SK-N-MC (cell line): ENCODE measurements around the gene ZNF518B.

Experiments
- DNase-seq: peaks from one replicate; pipeline ENCODE4 v3.0.0-alpha.2; 2011; ENCODE audit warnings: low read depth, low spot score
- H3K27ac ChIP-seq: fragments of 200-600 bp; sonication (generic); 2 replicates; pipeline ENCODE4 v1.5.1; 2016; ENCODE audit warnings: mixed run types
- H3K36me3 ChIP-seq: fragments of 200-600 bp; sonication (generic); 2 replicates; pipeline ENCODE4 v1.6.1; 2017; ENCODE audit warnings: antibody characterized with exemption, low read length, mixed read lengths; ENCODE audit not compliant: insufficient read depth
- H3K4me3 ChIP-seq: fragments of 200-600 bp; sonication (generic); 2 replicates; pipeline ENCODE4 v1.5.1; 2016
- H3K9ac ChIP-seq: fragments of 200-600 bp; sonication (generic); 2 replicates; pipeline ENCODE4 v1.8.0; 2017; ENCODE audit warnings: mixed run types, mixed read lengths; ENCODE audit not compliant: insufficient read length
- H3K9me3 ChIP-seq: fragments of 200-600 bp; sonication (generic); 2 replicates; pipeline ENCODE4 v1.6.1; 2017; ENCODE audit warnings: low read depth, mild to moderate bottlenecking, antibody characterized with exemption, low read length, moderate library complexity, mixed read lengths
- EZH2 ChIP-seq: fragments of 200-600 bp; sonication (generic); IDR thresholded peaks from one replicate; pipeline ENCODE4 v1.6.1; 2017; ENCODE audit warnings: antibody characterized with exemption
- FOXP2 ChIP-seq: optimal IDR thresholded peaks from 2 replicates; pipeline ENCODE3; 2011; ENCODE audit warnings: mild to moderate bottlenecking, moderate library complexity; ENCODE audit not compliant: insufficient read depth; ENCODE audit errors: extremely low read length, control extremely low read depth
- POLR2AphosphoS5 ChIP-seq: IDR thresholded peaks from 2 replicates; pipeline ENCODE4 v1.6.1; 2012; ENCODE audit warnings: mild to moderate bottlenecking, low read depth, low read length, borderline replicate concordance

The ZNF518B gene

DNA sequence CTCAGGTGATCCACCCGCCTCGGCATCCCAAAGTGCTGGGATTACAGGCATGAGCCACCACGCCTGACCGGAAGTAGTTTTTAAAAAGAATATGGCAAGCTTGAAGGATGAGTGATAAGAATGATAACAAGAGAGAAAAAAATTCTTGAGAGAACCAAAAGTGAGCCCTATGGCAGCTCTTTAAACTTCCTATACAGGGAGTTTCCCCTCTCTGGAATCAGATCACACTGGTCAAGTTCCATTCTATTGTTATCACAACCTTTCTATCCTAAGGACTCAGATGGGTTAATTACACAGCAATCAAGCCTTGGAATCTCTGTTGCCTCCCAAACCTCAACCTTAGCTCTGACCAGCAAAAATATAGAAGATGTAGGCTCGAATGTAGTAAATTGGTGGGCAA is 33.8 kb upstream of the ZNF518B start:
- Histone ChIP-seq H3K36me3 (no peaks in the 10 kb centered on the region), H3K9ac (no peak overlapping the region), H3K9me3 (no peaks in the 10 kb centered on the region), H3K4me3 (no peak overlapping the region), H3K27ac (no peak overlapping the region)
- TF ChIP-seq POLR2AphosphoS5 (no peak), FOXP2 (no peak), EZH2 (no peak)
- no peak for DNase-seq

DNA sequence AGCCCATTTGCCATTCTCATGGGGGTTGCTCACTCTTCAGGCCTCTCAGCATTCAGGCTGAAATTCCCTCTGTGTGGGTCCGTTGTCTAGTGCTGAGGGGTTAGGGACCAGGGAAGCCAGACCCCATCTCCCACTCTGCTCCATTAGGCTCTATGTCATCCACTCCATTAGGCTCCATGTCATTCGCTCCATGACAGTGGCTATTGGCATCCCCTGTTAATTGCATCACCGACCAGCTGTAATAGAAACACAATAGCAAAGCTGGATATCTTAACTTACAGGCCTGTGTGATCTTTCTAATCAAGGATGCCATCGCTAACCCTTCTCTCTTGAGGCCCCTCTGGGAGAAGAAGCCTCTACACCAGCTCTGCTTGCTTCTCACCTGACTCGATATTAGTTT is 25.7 kb upstream of the ZNF518B start:
- Histone ChIP-seq H3K36me3 (no peaks in the 10 kb centered on the region), H3K27ac (no peak overlapping the region), H3K9me3 (no peaks in the 10 kb centered on the region), H3K4me3 (no peak overlapping the region), H3K9ac (no peak overlapping the region)
- no peak for DNase-seq
- TF ChIP-seq FOXP2 = no peak
- no peak for TF ChIP-seq EZH2
- TF ChIP-seq POLR2AphosphoS5 = no peak

DNA sequence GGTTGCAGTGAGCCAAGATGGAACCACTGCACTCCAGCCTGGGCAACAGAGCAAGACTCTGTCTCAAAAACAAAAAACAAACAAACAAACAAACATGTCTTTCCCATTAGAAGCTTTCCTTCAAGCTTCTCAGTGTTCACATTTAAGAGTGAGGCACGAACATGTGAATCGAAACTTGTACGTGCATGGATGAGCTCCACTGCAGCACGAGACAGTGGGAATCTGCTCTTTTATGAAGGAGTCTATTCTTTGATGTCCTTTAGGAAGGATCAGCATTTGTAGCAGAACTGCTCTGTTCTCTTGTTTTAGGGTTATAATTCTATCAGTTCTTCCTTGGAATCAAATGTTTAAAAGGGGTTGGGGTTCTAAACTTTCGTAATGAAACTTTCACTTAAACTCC is 23.4 kb upstream of the ZNF518B start:
- Histone ChIP-seq H3K9me3 (no peaks in the 10 kb centered on the region), H3K9ac (no peak overlapping the region), H3K27ac (no peak overlapping the region), H3K36me3 (no peaks in the 10 kb centered on the region), H3K4me3 (no peak overlapping the region)
- TF ChIP-seq POLR2AphosphoS5 (no peak), FOXP2 (no peak), EZH2 (no peak)
- DNase-seq = no peak

DNA sequence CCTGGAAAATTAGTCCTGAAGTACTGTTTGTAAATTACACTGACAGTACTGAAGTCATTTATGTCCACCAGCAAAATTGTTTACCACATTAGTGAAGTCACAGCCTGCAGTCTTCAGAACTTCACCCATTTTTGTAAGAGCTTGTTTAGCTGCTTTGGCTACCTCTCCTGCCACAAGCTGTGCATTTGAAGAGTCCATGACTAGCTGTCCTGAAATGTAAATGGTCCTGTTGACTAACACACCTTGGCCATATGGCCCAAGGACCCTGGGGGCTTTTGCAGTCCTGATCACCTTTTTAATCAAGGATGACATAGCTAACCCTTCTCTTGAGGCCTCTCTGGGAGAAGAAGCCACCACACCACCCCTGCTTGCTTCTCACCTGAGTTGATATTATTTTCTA is 21.4 kb upstream of the ZNF518B start:
- DNase-seq = no peak
- H3K9ac ChIP-seq = no peak overlapping the region
- no peak overlapping the region for H3K4me3 ChIP-seq
- no peak for TF ChIP-seq EZH2
- TF ChIP-seq POLR2AphosphoS5 = no peak
- no peak for TF ChIP-seq FOXP2
- no peaks in the 10 kb centered on the region for H3K9me3 ChIP-seq
- no peak overlapping the region for H3K27ac ChIP-seq
- H3K36me3 ChIP-seq = no peaks in the 10 kb centered on the region

DNA sequence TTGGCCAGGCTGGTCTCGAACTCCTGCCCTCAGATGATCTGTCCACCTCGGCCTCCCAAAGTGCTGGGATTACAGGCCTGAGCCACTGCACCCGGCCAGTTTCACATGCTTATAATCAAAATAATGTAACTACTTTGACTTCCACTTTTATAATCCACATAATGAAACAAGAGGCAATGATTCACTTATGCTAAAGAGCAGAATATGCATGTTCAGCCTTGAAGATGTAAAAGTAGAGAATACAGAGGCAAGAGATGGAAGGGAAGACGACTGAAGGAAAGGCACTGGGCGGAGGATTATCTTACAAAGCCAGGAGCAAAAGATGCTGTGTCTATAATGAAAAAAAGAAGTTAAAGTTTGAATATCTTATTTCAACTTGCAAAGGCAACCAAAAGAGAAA is 13.3 kb upstream of the ZNF518B start:
- no peaks in the 10 kb centered on the region for H3K36me3 ChIP-seq
- no peak overlapping the region for H3K9ac ChIP-seq
- DNase-seq = no peak
- no peak overlapping the region for H3K27ac ChIP-seq
- no peaks in the 10 kb centered on the region for H3K9me3 ChIP-seq
- H3K4me3 ChIP-seq = no peak overlapping the region
- no peak for TF ChIP-seq FOXP2
- no peak for TF ChIP-seq EZH2
- TF ChIP-seq POLR2AphosphoS5 = no peak

DNA sequence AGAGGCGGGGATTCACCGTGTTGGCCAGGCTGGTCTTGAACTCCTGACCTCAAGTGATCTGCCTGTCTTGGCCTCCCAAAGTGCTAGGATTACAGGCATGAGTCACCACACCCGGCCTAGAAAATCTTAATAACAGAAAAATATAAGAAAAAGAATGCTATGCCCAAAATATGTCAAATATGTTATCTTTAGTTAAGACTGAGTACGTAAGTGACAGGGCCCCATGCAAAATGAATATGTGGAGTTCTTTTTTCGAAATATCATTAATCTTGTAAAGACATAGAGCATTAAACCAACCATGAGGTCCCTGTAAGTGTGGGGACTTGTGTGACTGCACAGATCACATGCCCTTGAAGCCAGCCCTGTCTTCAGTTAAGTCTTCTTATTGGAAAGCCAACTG is 8.9 kb upstream of the ZNF518B start:
- TF ChIP-seq POLR2AphosphoS5 (no peak), FOXP2 (no peak), EZH2 (no peak)
- no peak for DNase-seq
- no peak overlapping the region for H3K27ac ChIP-seq
- no peak overlapping the region for H3K4me3 ChIP-seq
- no peak overlapping the region for H3K9ac ChIP-seq
- no peaks in the 10 kb centered on the region for H3K36me3 ChIP-seq
- no peaks in the 10 kb centered on the region for H3K9me3 ChIP-seq

DNA sequence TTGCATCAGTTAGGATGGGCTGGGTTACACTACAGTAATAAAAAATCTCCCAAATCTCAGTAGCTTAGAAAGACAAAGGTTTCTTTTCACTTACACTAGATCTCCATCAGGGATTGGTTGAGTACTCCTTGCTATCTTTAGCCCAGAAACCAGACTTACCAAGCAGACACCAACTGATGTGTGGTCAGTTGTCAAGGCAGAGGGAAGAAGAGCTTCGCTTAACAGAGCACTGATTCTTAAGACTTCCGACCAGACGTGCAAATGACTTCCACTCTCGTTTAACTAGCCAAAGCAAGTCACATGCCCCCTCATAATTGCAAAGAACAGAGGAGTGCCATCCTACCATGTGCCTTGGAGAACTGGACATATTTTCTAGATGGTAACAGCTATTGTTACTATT is 5.7 kb upstream of the ZNF518B start:
- TF ChIP-seq POLR2AphosphoS5 (no peak), EZH2 (no peak), FOXP2 (no peak)
- no peaks in the 10 kb centered on the region for H3K9me3 ChIP-seq
- H3K36me3 ChIP-seq = no peaks in the 10 kb centered on the region
- DNase-seq = no peak
- H3K4me3 ChIP-seq = no peak overlapping the region
- H3K9ac ChIP-seq = no peak overlapping the region
- no peak overlapping the region for H3K27ac ChIP-seq

DNA sequence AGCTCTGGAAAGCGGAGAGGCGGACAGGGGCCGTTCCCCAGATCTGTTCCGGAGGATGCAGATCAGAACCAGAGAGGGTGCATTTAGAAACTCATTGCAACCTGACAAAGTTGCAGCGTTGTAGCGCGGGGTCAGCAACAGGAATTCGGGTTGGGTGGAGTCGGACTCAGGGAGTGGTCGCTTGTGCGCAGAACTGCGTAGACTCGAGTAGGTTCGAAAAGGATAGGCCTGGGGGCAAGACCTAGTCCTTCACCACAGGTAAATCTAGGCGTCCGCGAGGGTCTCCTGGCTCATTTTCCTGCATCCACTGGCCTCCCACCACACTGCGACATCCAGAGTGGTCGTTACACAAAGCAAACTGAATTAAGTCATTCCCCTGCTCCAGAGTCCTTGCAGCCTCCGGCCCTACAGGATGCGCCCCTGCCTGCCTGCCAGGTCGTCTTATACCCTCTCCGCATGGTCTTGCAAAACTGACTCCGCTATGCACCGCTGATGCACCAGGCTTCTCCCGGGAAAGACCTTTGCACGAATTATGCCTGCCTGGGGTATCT is 4.7 kb upstream of the ZNF518B start:
- H3K9me3 ChIP-seq = no peaks in the 10 kb centered on the region

DNA sequence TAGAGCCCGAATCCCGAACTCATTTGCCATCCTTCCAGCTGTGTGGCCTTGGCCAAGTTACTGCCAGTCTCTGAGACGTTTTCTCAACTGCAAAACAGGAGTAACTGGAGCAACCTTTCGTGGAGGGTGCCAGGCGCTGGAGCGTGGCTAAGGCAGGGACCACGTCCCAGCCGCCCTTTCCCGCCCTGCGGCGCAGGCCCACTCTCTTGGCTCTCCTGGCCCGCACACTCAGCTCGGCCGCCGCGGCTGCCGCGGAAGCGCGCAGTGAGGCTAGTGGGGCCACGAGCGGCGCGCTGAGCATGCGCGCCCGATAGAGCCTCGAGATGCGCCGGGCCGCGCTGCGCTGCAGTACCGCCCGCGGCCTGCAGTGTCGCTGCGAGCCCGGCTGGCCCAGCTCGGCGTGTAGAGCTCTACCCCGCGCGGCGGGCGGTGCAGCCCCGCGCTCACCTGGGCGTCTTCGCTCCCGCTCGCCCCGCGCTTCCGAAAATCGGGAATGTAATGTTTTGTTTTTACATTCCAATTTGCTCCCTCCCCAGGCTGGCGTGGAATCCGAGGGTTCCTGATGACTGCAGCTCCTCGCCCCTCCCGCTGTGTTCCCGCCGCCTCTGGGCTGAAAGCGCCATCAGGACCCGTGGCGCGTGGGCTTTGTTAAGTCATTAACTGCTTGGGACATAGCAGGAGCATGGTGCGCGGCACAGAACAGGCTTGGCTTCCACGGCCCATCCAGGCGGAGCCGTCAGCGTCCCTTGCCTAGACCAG is 4.0 kb upstream of the ZNF518B start:
- no peak for TF ChIP-seq EZH2
- no peak for TF ChIP-seq POLR2AphosphoS5
- no peak for TF ChIP-seq FOXP2
- Histone ChIP-seq H3K9ac (no peak overlapping the region), H3K9me3 (no peaks in the 10 kb centered on the region), H3K36me3 (no peaks in the 10 kb centered on the region), H3K27ac (no peak overlapping the region), H3K4me3 (no peak overlapping the region)
- no peak for DNase-seq

More for the DNA sequence above, 4.7 kb upstream of the ZNF518B start:
- no peak overlapping the region for H3K27ac ChIP-seq
- TF ChIP-seq POLR2AphosphoS5 (no peak), FOXP2 (no peak), EZH2 (no peak)
- H3K9ac ChIP-seq = no peak overlapping the region
- DNase-seq = no peak
- H3K4me3 ChIP-seq = no peak overlapping the region
- H3K36me3 ChIP-seq = no peaks in the 10 kb centered on the region
